Prostate gland (tissue), 2 donors: ENCODE measurements around the gene GTF3A. TPM values are rescaled to one million over a fixed set of nuclear protein-coding genes. Genes with fewer than 3 reads are reported as not detected.

Source experiments
- DNase-seq: peaks from one replicate; pipeline ENCODE4 v3.0.0-alpha.2; 2019; ENCODE audit warnings: low spot score
- H3K27ac ChIP-seq, 2 donors: fragments of 200-600 bp; sonication (generic); 2 replicates each; pipeline ENCODE4 v1.5.1; 2017 to 2019
- H3K27me3 ChIP-seq: fragments of 200-600 bp; sonication (generic); replicated peaks from 2 replicates; pipeline ENCODE4 v1.5.1; 2019; ENCODE audit not compliant: insufficient read depth
- H3K36me3 ChIP-seq, 2 donors: fragments of 200-600 bp; sonication (generic); 1 replicate in 1 of 2; 2 replicates in 1 of 2; pipeline versions ENCODE4 v1.5.1 to v1.8.1; 2017 to 2019
- H3K4me1 ChIP-seq: fragments of 200-600 bp; sonication (generic); replicated peaks from 2 replicates; pipeline ENCODE4 v1.5.1; 2019
- H3K4me3 ChIP-seq, 2 donors: fragments of 200-600 bp; sonication (generic); 2 replicates each; pipeline ENCODE4 v1.5.1; 2017 to 2019
- H3K9me3 ChIP-seq: fragments of 200-600 bp; sonication (generic); 2 replicates; pipeline ENCODE4 v1.5.1; 2017
- CTCF ChIP-seq, 4 experiments: fragments of 200-600 bp in 2 of 4; fragments of 450-650 bp in 2 of 4; sonication (generic) in 2 of 4; IDR thresholded peaks; 1 replicate in 3 of 4; 2 replicates in 1 of 4; pipeline ENCODE4 v1.5.1; 2016 to 2019; ENCODE audit warnings: antibody characterized with exemption in 4 of 4, mild to moderate bottlenecking in 2 of 4, moderate library complexity in 2 of 4
- POLR2A ChIP-seq: fragments of 450-650 bp; IDR thresholded peaks from one replicate; pipeline ENCODE4 v1.6.1; 2016; ENCODE audit warnings: antibody characterized with exemption, mild to moderate bottlenecking
- POLR2AphosphoS5 ChIP-seq: sonication (generic); formaldehyde crosslinking; IDR thresholded peaks from one replicate; pipeline ENCODE4 v1.6.1; 2017; ENCODE audit warnings: antibody characterized with exemption
- WGBS: methylation state at CpG from one replicate; pipeline ENCODE4 v1.1.5; 2018; 5-methylcytosine and 5-hydroxymethylcytosine counted together
- intact Hi-C: fragments of 100-400 bp; cut with DNase I; formaldehyde crosslinking; loops from one replicate; pipeline ENCODE4 v1.14.2; 2022
- total RNA-seq, 2 donors: library from RNA; depleted of rRNA; stranded (reverse); fragments of >200 nt; gene quantifications; one replicate each; pipeline ENCODE4 v1.1.0, GENCODE V29; 2016

Gene GTF3A
- total RNA-seq, 2 donors from 2014 or later, result 95.0 to 142 TPM

GRCh38 chr13:27379694-27380641 lies 44.5 kb upstream of the GTF3A start:
- H3K36me3 ChIP-seq, result no peaks in the 10 kb centered on the region
- WGBS, result 43% methylated on average over 14 of the region's 14 CpGs
- H3K27me3 ChIP-seq, result no peaks in the 10 kb centered on the region
- H3K4me3 ChIP-seq, result no peak overlapping the region
- no peaks in the 10 kb centered on the region for H3K4me1 ChIP-seq
- TF ChIP-seq CTCF (IDR thresholded peaks at IDR 0.05) (peak in 3 of 4 experiments; percentile 14 to 52 (median 39)), POLR2AphosphoS5 (no peak), POLR2A (no peak)
- intact Hi-C loops, result loop anchor here (10.0 kb wide), 1 partner anchor 155 kb away; no protein-coding TSS in a partner anchor
- H3K9me3 ChIP-seq, result no peaks in the 10 kb centered on the region
- H3K27ac ChIP-seq, result no peak overlapping the region
- DNase-seq, result peak; percentile 26

- Histone ChIP-seq H3K9me3 (no peaks in the 10 kb centered on the region), H3K4me1 (no peaks in the 10 kb centered on the region), H3K36me3 (no peaks in the 10 kb centered on the region), H3K4me3 (no peak overlapping the region), H3K27me3 (no peaks in the 10 kb centered on the region), H3K27ac (no peak overlapping the region)
- no peak for DNase-seq
- WGBS, result 46% methylated on average over 16 of the region's 17 CpGs
- no peak for TF ChIP-seq CTCF (IDR thresholded peaks at IDR 0.05)
- TF ChIP-seq POLR2AphosphoS5, result no peak
- TF ChIP-seq POLR2A, result no peak
- intact Hi-C loops, result no loop called here
These were observed 42.8 kb upstream of the GTF3A start for GRCh38 chr13:27381601-27382000.

GRCh38 chr13:27383104-27383921 lies 41.1 kb upstream of the GTF3A start:
- Histone ChIP-seq H3K27ac (no peak overlapping the region), H3K4me3 (no peak overlapping the region), H3K27me3 (no peaks in the 10 kb centered on the region), H3K4me1 (no peaks in the 10 kb centered on the region), H3K9me3 (no peaks in the 10 kb centered on the region), H3K36me3 (no peaks in the 10 kb centered on the region)
- no peak for DNase-seq
- intact Hi-C loops, result no loop called here
- 75% methylated on average over 22 of the region's 22 CpGs for WGBS
- no peak for TF ChIP-seq POLR2AphosphoS5
- no peak for TF ChIP-seq POLR2A
- TF ChIP-seq CTCF (IDR thresholded peaks at IDR 0.05), result no peak

GRCh38 chr13:27384285-27384684 lies 40.1 kb upstream of the GTF3A start:
- TF ChIP-seq POLR2AphosphoS5 (no peak), POLR2A (no peak), CTCF (IDR thresholded peaks at IDR 0.05) (no peak)
- intact Hi-C loops, result no loop called here
- 80% methylated on average over 4 of the region's 4 CpGs for WGBS

More at GRCh38 chr13:27384285-27384684, 40.1 kb upstream of the GTF3A start:
- no peaks in the 10 kb centered on the region for H3K27me3 ChIP-seq
- H3K27ac ChIP-seq, result no peak overlapping the region
- H3K4me3 ChIP-seq, result no peak overlapping the region
- DNase-seq, result no peak
- H3K9me3 ChIP-seq, result no peaks in the 10 kb centered on the region
- no peaks in the 10 kb centered on the region for H3K4me1 ChIP-seq
- no peaks in the 10 kb centered on the region for H3K36me3 ChIP-seq
